HCT116 (cell line): ENCODE measurements around the gene TRRAP. TPM values are rescaled to one million over a fixed set of nuclear protein-coding genes. Genes with fewer than 3 reads are reported as not detected.

Source experiments
- ATAC-seq: fragments of 200-7000 bp; cut with Tn5 transposase; 2 replicates; pipeline ENCODE4 v1.9.1; 2020; ENCODE audit warnings: mild to moderate bottlenecking, moderate library complexity
- BruUV-seq: library from RNA; stranded (reverse); fragments of 400-500 nt; replicated peaks from 2 replicates; lab custom pipeline; 2021; lab: Mats Ljungman, UMichigan
- CTCF ChIA-PET: fragments of 300-600 bp; sonication (Branson Sonifier 250); formaldehyde crosslinking; loops from one replicate; lab custom pipeline; 2021; ENCODE audit warnings: antibody characterized with exemption; lab: Charles Lee
- POLR2A ChIA-PET: fragments of 300-600, 350-600 bp; sonication (Branson Sonifier 250); formaldehyde crosslinking; loops from one replicate; lab custom pipeline; 2021; ENCODE audit warnings: antibody characterized with exemption; lab: Charles Lee
- RAD21 ChIA-PET, 2 experiments: fragments of 300-600 bp; sonication (Branson Sonifier 250); formaldehyde crosslinking; loops; one replicate each; lab custom pipeline; 2023; ENCODE audit warnings: low total read pairs in 2 of 2; ENCODE audit not compliant: uncharacterized antibody in 2 of 2, unreplicated experiment in 2 of 2, low non-redundant PET in 1 of 2; lab: Charles Lee
- DNase-seq: peaks from one replicate; pipeline ENCODE4 v3.0.0-alpha.2; 2010; ENCODE audit warnings: low read depth, low spot score
- H2AFZ ChIP-seq: fragments of 200-600 bp; shearing (Covaris generic), sonication (generic); 2 replicates; pipeline ENCODE4 v1.6.1; 2017; ENCODE audit warnings: low read depth, mixed run types, mixed read lengths, antibody characterized with exemption, low read length; ENCODE audit not compliant: poor library complexity, severe bottlenecking
- H3K27ac ChIP-seq: 2 replicates; pipeline ENCODE4 v1.5.1; 2012; ENCODE audit warnings: low read depth, low read length
- H3K27me3 ChIP-seq: fragments of 200-600 bp; sonication (generic); 2 replicates; pipeline ENCODE4 v1.6.1; 2016; ENCODE audit warnings: mixed run types, low read length, mixed read lengths; ENCODE audit not compliant: insufficient read depth
- H3K36me3 ChIP-seq, 2 experiments: fragments of 200-500 bp in 1 of 2; fragments of 200-600 bp in 1 of 2; sonication (Bioruptor generic) in 1 of 2; sonication (generic) in 1 of 2; 2 replicates each; pipeline versions ENCODE4 v1.5.1 to v1.6.1; 2014 to 2016; ENCODE audit warnings: low read length in 2 of 2, inconsistent platforms in 1 of 2, mixed read lengths in 1 of 2, mixed run types in 1 of 2; ENCODE audit not compliant: insufficient read depth in 2 of 2, control insufficient read depth in 1 of 2
- H3K4me1 ChIP-seq, 2 experiments: fragments of 200-600 bp in 1 of 2; sonication (generic) in 1 of 2; 2 replicates each; pipeline versions ENCODE4 v1.5.1 to v1.6.1; 2012 to 2017; ENCODE audit warnings: low read length in 2 of 2, inconsistent platforms in 1 of 2, mild to moderate bottlenecking in 1 of 2, mixed read lengths in 1 of 2, mixed run types in 1 of 2, moderate library complexity in 1 of 2; ENCODE audit not compliant: insufficient read depth in 2 of 2, control insufficient read depth in 1 of 2
- H3K4me2 ChIP-seq: fragments of 200-600 bp; sonication (generic); 2 replicates; pipeline ENCODE4 v1.6.1; 2017; ENCODE audit warnings: mixed run types, low read length, mixed read lengths
- H3K4me3 ChIP-seq, 2 experiments: fragments of 200-600 bp in 1 of 2; sonication (generic) in 1 of 2; replicated peaks in 1 of 2; 2 replicates each; pipeline ENCODE4 v1.5.1; 2011 to 2016; ENCODE audit warnings: low read length in 2 of 2, control low read depth in 1 of 2, low read depth in 1 of 2, mild to moderate bottlenecking in 1 of 2, mixed read lengths in 1 of 2, mixed run types in 1 of 2
- H3K79me2 ChIP-seq: fragments of 200-600 bp; sonication (generic); 2 replicates; pipeline ENCODE4 v1.6.1; 2017; ENCODE audit warnings: mild to moderate bottlenecking, mixed run types, low read length, moderate library complexity, mixed read lengths; ENCODE audit not compliant: insufficient read depth
- H3K9ac ChIP-seq: fragments of 200-600 bp; sonication (generic); 2 replicates; pipeline ENCODE4 v1.6.1; 2016; ENCODE audit warnings: low read length, mixed read lengths
- H3K9me2 ChIP-seq: fragments of 200-600 bp; sonication (generic), shearing (Covaris generic); 2 replicates; pipeline ENCODE4 v1.6.1; 2017; ENCODE audit warnings: mixed run types, mild to moderate bottlenecking, moderate library complexity; ENCODE audit not compliant: insufficient read depth
- H3K9me3 ChIP-seq, 2 experiments: fragments of 200-500 bp in 1 of 2; fragments of 200-600 bp in 1 of 2; sonication (Bioruptor generic) in 1 of 2; sonication (generic) in 1 of 2; 2 replicates each; pipeline ENCODE4 v1.6.1; 2014 to 2017; ENCODE audit warnings: low read length in 2 of 2, mixed read lengths in 2 of 2, inconsistent platforms in 1 of 2, low read depth in 1 of 2, mild to moderate bottlenecking in 1 of 2, mixed run types in 1 of 2, moderate library complexity in 1 of 2; ENCODE audit not compliant: control insufficient read depth in 1 of 2, insufficient read depth in 1 of 2
- H4K20me1 ChIP-seq: fragments of 200-600 bp; sonication (generic), shearing (Covaris generic); 2 replicates; pipeline ENCODE4 v1.6.1; 2017; ENCODE audit warnings: mixed run types, mild to moderate bottlenecking, moderate library complexity; ENCODE audit not compliant: insufficient read depth
- ATF3 ChIP-seq: IDR thresholded peaks from 2 replicates; pipeline ENCODE4 v1.6.1; 2012
- EZH2phosphoT487 ChIP-seq: fragments of 200-600 bp; IDR thresholded peaks from 2 replicates; pipeline ENCODE4 v1.6.1; 2018; ENCODE audit warnings: antibody characterized with exemption, borderline replicate concordance
- POLR2A ChIP-seq: IDR thresholded peaks from 2 replicates; pipeline ENCODE4 v1.7.0; 2011; ENCODE audit warnings: borderline replicate concordance; ENCODE audit not compliant: insufficient read depth, insufficient read length; ENCODE audit errors: extremely low read depth
- RAD21 ChIP-seq: IDR thresholded peaks from 2 replicates; pipeline ENCODE4 v1.6.1; 2012; ENCODE audit warnings: low read depth, mild to moderate bottlenecking
- REST ChIP-seq: IDR thresholded peaks from 2 replicates; pipeline ENCODE4 v1.6.1; 2012; ENCODE audit warnings: low read depth
- SP1 ChIP-seq: IDR thresholded peaks from 2 replicates; pipeline ENCODE4 v1.6.1; 2012; ENCODE audit warnings: low read depth
- SRF ChIP-seq: IDR thresholded peaks from 2 replicates; pipeline ENCODE4 v1.6.1; 2012; ENCODE audit warnings: low read depth
- TCF7L2 ChIP-seq: IDR thresholded peaks from 2 replicates; pipeline ENCODE4 v1.7.0; 2011; ENCODE audit warnings: borderline replicate concordance, inconsistent platforms; ENCODE audit not compliant: insufficient read depth, insufficient read length; ENCODE audit errors: extremely low read depth
- YY1 ChIP-seq: IDR thresholded peaks from 2 replicates; pipeline ENCODE4 v1.6.1; 2011; ENCODE audit warnings: low read length, low read depth, moderate library complexity, mild to moderate bottlenecking; ENCODE audit not compliant: insufficient replicate concordance; ENCODE audit errors: extremely low read depth
- ZBTB33 ChIP-seq: IDR thresholded peaks from 2 replicates; pipeline ENCODE4 v1.6.1; 2011; ENCODE audit warnings: mild to moderate bottlenecking, low read length, moderate library complexity; ENCODE audit not compliant: insufficient replicate concordance; ENCODE audit errors: extremely low read depth
- ZFX ChIP-seq: fragments of 450-650 bp; IDR thresholded peaks from 2 replicates; pipeline ENCODE4 v1.6.1; 2017
- intact Hi-C: fragments of 100-400 bp; cut with micrococcal nuclease; formaldehyde crosslinking; loops from 2 replicates; pipeline ENCODE4 v1.10.0; 2022
- total RNA-seq: library from RNA; stranded (reverse); gene quantifications from one replicate; pipeline ENCODE4 v1.2.1, GENCODE V29; 2021; ENCODE audit not compliant: unreplicated experiment
- TF ChIP-seq, protein P1 (sequence below), 3 experiments: fragments of 200-600 bp in 1 of 3; sonication (generic) in 1 of 3; IDR thresholded peaks in 2 of 3; conservative IDR thresholded peaks in 1 of 3; 2 replicates each; pipeline ENCODE4 v1.5.1; 2012 to 2017; ENCODE audit warnings: low read depth in 2 of 3, low read length in 2 of 3, antibody characterized with exemption in 1 of 3, borderline replicate concordance in 1 of 3, control low read depth in 1 of 3, mild to moderate bottlenecking in 1 of 3, mixed read lengths in 1 of 3, mixed run types in 1 of 3, moderate library complexity in 1 of 3; ENCODE audit not compliant: insufficient read depth in 1 of 3

The TRRAP gene
- total RNA-seq, 1 experiment from 2014 or later = 44.5 TPM

DNA sequence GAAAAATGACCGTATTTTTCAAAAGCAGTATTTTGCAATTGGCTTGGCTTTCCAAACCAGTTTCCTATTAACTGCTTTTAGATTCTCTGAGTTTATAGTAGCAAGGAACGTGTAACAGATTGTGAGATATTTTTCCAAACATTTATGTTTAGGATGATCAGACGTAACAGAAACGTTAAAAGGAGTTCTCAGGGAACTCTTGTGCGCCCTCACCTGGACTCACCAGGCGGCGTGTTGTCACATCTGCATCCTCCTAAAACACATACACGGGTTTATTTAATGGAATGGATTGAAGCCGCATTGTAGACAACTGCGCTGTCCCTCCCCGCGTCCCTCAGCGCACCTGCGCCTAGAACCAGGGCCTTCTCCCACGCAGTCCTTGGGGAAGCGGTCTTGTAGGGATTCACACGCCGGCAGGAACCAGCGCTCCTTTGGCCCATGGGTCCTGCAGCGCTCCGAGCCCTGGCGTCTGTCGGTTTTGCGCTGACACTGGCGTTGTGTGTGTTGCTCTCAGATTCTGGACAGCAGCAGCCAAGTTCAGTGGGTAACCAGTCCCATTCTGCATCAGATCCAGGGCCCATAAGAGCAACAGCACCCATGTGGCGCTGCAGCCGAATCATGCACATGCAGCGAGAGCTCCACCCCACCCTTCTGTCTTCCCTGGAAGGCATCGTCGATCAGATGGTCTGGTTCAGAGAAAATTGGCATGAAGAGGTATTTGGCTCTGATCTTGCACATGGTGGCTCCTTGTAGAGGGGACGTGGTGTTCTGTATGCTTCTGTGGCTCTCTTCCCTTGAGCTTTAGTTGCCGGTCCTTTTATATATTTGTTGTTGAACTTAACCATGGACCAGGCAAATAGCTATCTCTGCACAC lies 114.9 kb downstream of the TRRAP start (continued):
- TF ChIP-seq, protein P1, sequence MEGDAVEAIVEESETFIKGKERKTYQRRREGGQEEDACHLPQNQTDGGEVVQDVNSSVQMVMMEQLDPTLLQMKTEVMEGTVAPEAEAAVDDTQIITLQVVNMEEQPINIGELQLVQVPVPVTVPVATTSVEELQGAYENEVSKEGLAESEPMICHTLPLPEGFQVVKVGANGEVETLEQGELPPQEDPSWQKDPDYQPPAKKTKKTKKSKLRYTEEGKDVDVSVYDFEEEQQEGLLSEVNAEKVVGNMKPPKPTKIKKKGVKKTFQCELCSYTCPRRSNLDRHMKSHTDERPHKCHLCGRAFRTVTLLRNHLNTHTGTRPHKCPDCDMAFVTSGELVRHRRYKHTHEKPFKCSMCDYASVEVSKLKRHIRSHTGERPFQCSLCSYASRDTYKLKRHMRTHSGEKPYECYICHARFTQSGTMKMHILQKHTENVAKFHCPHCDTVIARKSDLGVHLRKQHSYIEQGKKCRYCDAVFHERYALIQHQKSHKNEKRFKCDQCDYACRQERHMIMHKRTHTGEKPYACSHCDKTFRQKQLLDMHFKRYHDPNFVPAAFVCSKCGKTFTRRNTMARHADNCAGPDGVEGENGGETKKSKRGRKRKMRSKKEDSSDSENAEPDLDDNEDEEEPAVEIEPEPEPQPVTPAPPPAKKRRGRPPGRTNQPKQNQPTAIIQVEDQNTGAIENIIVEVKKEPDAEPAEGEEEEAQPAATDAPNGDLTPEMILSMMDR (IDR thresholded peaks at IDR 0.05 in 2 of 3, conservative IDR thresholded peaks at IDR 0.05 in 1 of 3; ENCODE audit: borderline replicate concordance in 1 of 3, insufficient read depth in 1 of 3, low read depth in 2 of 3, low read length in 2 of 3) = peak; percentile 12 to 45 (median 37); a peak in 4 of 6 replicates
- TF ChIP-seq SP1 = no peak
- TF ChIP-seq YY1 = no peak
- TF ChIP-seq SRF = no peak
- TF ChIP-seq, all 23 proteins: peak for 2

DNA sequence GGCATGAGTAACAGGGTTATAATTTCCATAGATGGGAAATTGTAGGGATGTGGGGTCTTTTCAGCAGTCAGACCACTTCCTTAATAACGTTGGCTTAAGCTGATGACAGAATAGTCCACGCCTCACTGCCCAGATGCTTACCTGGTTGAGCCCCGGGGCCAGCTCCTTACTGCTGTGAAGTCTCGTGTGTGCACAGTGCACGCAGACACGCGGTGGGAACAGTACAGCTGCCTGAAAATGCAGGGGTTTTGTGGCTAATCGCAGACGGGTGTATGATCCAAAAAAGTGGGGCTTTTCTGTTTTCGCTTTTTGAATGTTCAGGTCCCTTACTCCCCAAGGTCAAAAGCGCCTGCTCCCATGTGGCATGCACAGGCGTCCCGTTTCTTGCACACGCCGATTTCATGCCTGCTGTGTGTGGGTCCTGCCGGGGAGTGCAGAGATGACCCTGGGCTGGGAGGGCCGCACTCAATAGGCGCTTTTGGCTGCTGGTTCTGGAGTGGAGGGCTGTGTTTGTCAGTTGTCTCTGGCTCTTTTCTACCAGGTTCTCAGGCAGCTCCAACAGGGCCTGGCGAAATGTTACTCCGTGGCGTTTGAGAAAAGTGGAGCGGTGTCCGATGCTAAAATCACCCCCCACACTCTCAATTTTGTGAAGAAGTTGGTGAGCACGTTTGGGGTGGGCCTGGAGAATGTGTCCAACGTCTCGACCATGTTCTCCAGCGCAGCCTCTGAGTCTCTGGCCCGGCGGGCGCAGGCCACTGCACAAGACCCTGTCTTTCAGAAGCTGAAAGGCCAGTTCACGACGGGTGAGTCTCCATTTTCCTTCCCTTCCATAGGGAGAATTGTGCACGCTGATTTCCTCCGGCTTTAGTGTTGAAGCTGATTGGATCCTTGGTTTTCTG lies 116.0 kb downstream of the TRRAP start:
- Histone ChIP-seq H3K9me3 (no peaks in the 10 kb centered on the region), H3K79me2 (no peaks in the 10 kb centered on the region), H3K4me3 (no peak overlapping the region), H3K27me3 (no peaks in the 10 kb centered on the region), H3K4me1 (no peaks in the 10 kb centered on the region), H3K4me2 (no peak overlapping the region), H3K9me2 (no peaks in the 10 kb centered on the region), H3K36me3 (peaks cover 36 to 53% of the 10 kb centered on the region in 2 experiments), H3K27ac (no peak overlapping the region), H4K20me1 (no peaks in the 10 kb centered on the region), H2AFZ (no peak overlapping the region), H3K9ac (no peak overlapping the region)
- no peak for DNase-seq
- intact Hi-C loops = no loop called here
- ChIA-PET RAD21 (no interaction called here), POLR2A (no interaction called here), CTCF (no interaction called here)
- TF ChIP-seq RAD21 (no peak), POLR2A (no peak), REST (no peak), ATF3 (no peak), ZFX (no peak), SP1 (no peak), ZBTB33 (no peak), EZH2phosphoT487 (no peak), TCF7L2 (no peak)
- no TSS peak for BruUV-seq
- no peak for ATAC-seq
